Measurements from ENCODE around the gene LSAMP. TPM values are rescaled to one million over a fixed set of nuclear protein-coding genes. Genes with fewer than 3 reads are reported as not detected.

Gene LSAMP
- total RNA-seq, 2 experiments from 2014 or later = not detected

- POLR2A ChIA-PET = no interaction called here
- CTCF ChIA-PET = no interaction called here
Observed at GRCh38 chr3:116070061-116070460, 375.2 kb downstream of the LSAMP start.

GRCh38 chr3:116069024-116069423, 376.3 kb downstream of the LSAMP start:
- POLR2A ChIA-PET = no interaction called here
- CTCF ChIA-PET = no interaction called here

GRCh38 chr3:116067326-116067725, 378.0 kb downstream of the LSAMP start:
- ChIA-PET POLR2A (no interaction called here), CTCF (no interaction called here)

GRCh38 chr3:116065501-116065900, 379.8 kb downstream of the LSAMP start:
- CTCF ChIA-PET = no interaction called here

GRCh38 chr3:116064646-116065045, 380.6 kb downstream of the LSAMP start:
- ChIA-PET POLR2A (no interaction called here), CTCF (no interaction called here)

More at GRCh38 chr3:116065501-116065900, 379.8 kb downstream of the LSAMP start:
- POLR2A ChIA-PET = no interaction called here

- ChIA-PET CTCF (no interaction called here), POLR2A (no interaction called here)
Observed at GRCh38 chr3:116059421-116060096, 385.7 kb downstream of the LSAMP start.

- ChIA-PET POLR2A (no interaction called here), CTCF (no interaction called here)
Observed at GRCh38 chr3:116058844-116059243, 386.4 kb downstream of the LSAMP start.

GRCh38 chr3:116057400-116058006, 387.8 kb downstream of the LSAMP start:
- ChIA-PET CTCF (interaction anchor here (0.6 kb wide), 1 partner anchor 88 kb away, joined by 5 read pairs; no protein-coding TSS in a partner anchor), POLR2A (no interaction called here)

GRCh38 chr3:116056280-116056679, 389.0 kb downstream of the LSAMP start:
- ChIA-PET CTCF (no interaction called here), POLR2A (no interaction called here)

GRCh38 chr3:116053017-116053416, 392.3 kb downstream of the LSAMP start:
- POLR2A ChIA-PET = no interaction called here
- CTCF ChIA-PET = no interaction called here

- ChIA-PET CTCF (no interaction called here), POLR2A (no interaction called here)
Observed at GRCh38 chr3:116052602-116053001, 392.7 kb downstream of the LSAMP start.

- POLR2A ChIA-PET = no interaction called here
- CTCF ChIA-PET = no interaction called here
Observed at GRCh38 chr3:116051586-116051985, 393.7 kb downstream of the LSAMP start.

GRCh38 chr3:116051040-116051439, 394.2 kb downstream of the LSAMP start:
- POLR2A ChIA-PET = no interaction called here
- CTCF ChIA-PET = no interaction called here

- CTCF ChIA-PET = no interaction called here
- POLR2A ChIA-PET = no interaction called here
Observed at GRCh38 chr3:116050311-116050915, 394.9 kb downstream of the LSAMP start.

- ChIA-PET POLR2A (no interaction called here), CTCF (no interaction called here)
Observed at GRCh38 chr3:116048991-116049390, 396.3 kb downstream of the LSAMP start.

GRCh38 chr3:116046350-116046749, 398.9 kb downstream of the LSAMP start:
- POLR2A ChIA-PET = no interaction called here
- CTCF ChIA-PET = no interaction called here

GRCh38 chr3:116045314-116045713, 400.0 kb downstream of the LSAMP start:
- CTCF ChIA-PET = no interaction called here
- POLR2A ChIA-PET = no interaction called here

- ChIA-PET CTCF (no interaction called here), POLR2A (no interaction called here)
Observed at GRCh38 chr3:116040152-116040551, 405.1 kb downstream of the LSAMP start.

GRCh38 chr3:116039651-116039985, 405.7 kb downstream of the LSAMP start:
- POLR2A ChIA-PET = no interaction called here
- CTCF ChIA-PET = no interaction called here

- ChIA-PET POLR2A (no interaction called here), CTCF (no interaction called here)
Observed at GRCh38 chr3:116038968-116039650, 406.2 kb downstream of the LSAMP start.
